Stomach (tissue), 9 donors: Measurements from ENCODE around the gene EGR2. TPM values are rescaled to one million over a fixed set of nuclear protein-coding genes. Genes with fewer than 3 reads are reported as not detected.

Experiments used
- DNase-seq, 2 donors: peaks; one replicate each; pipeline versions ENCODE4 v3.0.0 to v3.0.0-alpha.2; 2013 to 2019
- H3K27ac ChIP-seq, 5 donors: fragments of 200-600 bp in 4 of 5; sonication (generic) in 4 of 5; one replicate each; pipeline ENCODE4 v1.5.1; 2013 to 2019; ENCODE audit warnings: mild to moderate bottlenecking in 1 of 5, moderate library complexity in 1 of 5
- H3K27me3 ChIP-seq, 3 donors: fragments of 200-600 bp; sonication (generic); one replicate each; pipeline ENCODE4 v1.5.1; 2017 to 2019; ENCODE audit warnings: mixed run types in 1 of 3
- H3K36me3 ChIP-seq, 4 donors: fragments of 200-600 bp; sonication (generic); 1 replicate in 3 of 4; 2 replicates in 1 of 4; pipeline ENCODE4 v1.5.1; 2016 to 2019
- H3K4me1 ChIP-seq, 4 donors: fragments of 200-600 bp; sonication (generic); one replicate each; pipeline ENCODE4 v1.5.1; 2016 to 2019
- H3K4me3 ChIP-seq, 4 donors: fragments of 200-600 bp; sonication (generic) in 3 of 4; one replicate each; pipeline ENCODE4 v1.5.1; 2016 to 2019; ENCODE audit warnings: mild to moderate bottlenecking in 1 of 4
- H3K9me3 ChIP-seq, 4 donors: fragments of 200-600 bp; sonication (generic); one replicate each; pipeline ENCODE4 v1.5.1; 2016 to 2019
- CTCF ChIP-seq, 7 experiments: fragments of 450-650 bp in 4 of 7; fragments of 200-600 bp in 3 of 7; sonication (generic) in 3 of 7; IDR thresholded peaks; one replicate each; pipeline ENCODE4 v1.5.1; 2016 to 2019; ENCODE audit warnings: antibody characterized with exemption in 7 of 7, control low read depth in 2 of 7, mild to moderate bottlenecking in 1 of 7
- EP300 ChIP-seq: sonication (generic); formaldehyde crosslinking; IDR thresholded peaks from one replicate; pipeline ENCODE4 v1.6.1; 2017; ENCODE audit warnings: antibody characterized with exemption
- POLR2A ChIP-seq, 4 donors: fragments of 450-650 bp; IDR thresholded peaks; one replicate each; pipeline ENCODE4 v1.6.1; 2016; ENCODE audit warnings: antibody characterized with exemption in 4 of 4, control low read depth in 2 of 4, mild to moderate bottlenecking in 1 of 4, moderate library complexity in 1 of 4
- POLR2AphosphoS5 ChIP-seq, 3 donors: sonication (generic); formaldehyde crosslinking; IDR thresholded peaks; one replicate each; pipeline ENCODE4 v1.6.1; 2016; ENCODE audit warnings: antibody characterized with exemption in 3 of 3
- WGBS, 5 donors: extraction: QIAGEN DNeasy Blood & Tissue Kit in 3 of 5; methylation state at CpG; one replicate each; pipeline versions ENCODE4 v1.1.5 to v1.1.7; 2013 to 2018; 5-methylcytosine and 5-hydroxymethylcytosine counted together
- intact Hi-C: fragments of 100-400 bp; cut with DNase I; formaldehyde crosslinking; loops from one replicate; pipeline ENCODE4 v1.15.1; 2023; ENCODE audit warnings: low total_unique reads
- polyA plus RNA-seq, 3 donors: library from polyadenylated mRNA; stranded (reverse); fragments of 200-250 nt; gene quantifications; one replicate each; pipeline ENCODE4 v1.2.3, GENCODE V29; 2013
- total RNA-seq, 5 donors: library from RNA; depleted of rRNA; stranded (reverse); fragments of >200 nt; gene quantifications; one replicate each; pipeline versions ENCODE4 v1.1.0 to v1.2.3, GENCODE V29; 2014 to 2016
- donor health status: healthy with polysubstance abuse.
- donor health status: Bipolar disorder and iron deficiency.
- donor health status: healthy.

The EGR2 gene
- total and polyA plus RNA-seq, 8 donors, result 0.46 to 5.8 (median 1.2) TPM; not detected in 3

DNA sequence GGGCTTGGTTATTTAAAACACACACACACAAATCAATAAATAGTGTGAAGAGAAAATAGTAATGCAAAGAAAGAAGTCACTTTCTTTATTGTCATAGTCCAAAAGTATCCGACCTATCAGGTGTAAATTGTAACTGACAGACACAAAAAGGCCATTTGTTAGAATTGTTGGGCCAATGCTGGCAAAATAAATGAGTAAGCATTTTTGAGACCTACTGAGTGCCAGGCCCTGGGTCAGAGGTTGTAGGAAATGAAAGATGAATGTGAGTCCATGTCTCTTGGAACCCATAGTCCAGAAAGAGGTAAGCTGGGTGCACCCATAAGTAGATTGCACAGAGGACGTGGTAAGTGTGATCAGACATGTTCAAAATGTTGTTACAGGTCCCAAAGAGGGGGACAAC is 13.5 kb upstream of the EGR2 start:
- H3K9me3 ChIP-seq, result no peaks in the 10 kb centered on the region
- WGBS, 5 donors, result 61 to 80% (median 72%) methylated on average over 2 of the region's 2 CpGs
- TF ChIP-seq POLR2A (IDR thresholded peaks at IDR 0.05) (no peak), EP300 (no peak), POLR2AphosphoS5 (IDR thresholded peaks at IDR 0.05) (no peak), CTCF (IDR thresholded peaks at IDR 0.05) (no peak)
- H3K4me3 ChIP-seq, result no peak overlapping the region
- DNase-seq, result no peak
- intact Hi-C loops, result no loop called here
- no peak overlapping the region for H3K27ac ChIP-seq
- no peaks in the 10 kb centered on the region for H3K27me3 ChIP-seq
- H3K36me3 ChIP-seq, result no peaks in the 10 kb centered on the region
- H3K4me1 ChIP-seq, result no peaks in the 10 kb centered on the region

GRCh38 chr10:62826273-62826672 is 10.1 kb upstream of the EGR2 start:
- Histone ChIP-seq H3K4me1 (no peaks in the 10 kb centered on the region), H3K9me3 (no peaks in the 10 kb centered on the region), H3K27me3 (peaks cover 0 to 5% (median 0%) of the 10 kb centered on the region in 3 donors), H3K27ac (no peak overlapping the region), H3K4me3 (no peak overlapping the region), H3K36me3 (no peaks in the 10 kb centered on the region)
- TF ChIP-seq CTCF (IDR thresholded peaks at IDR 0.05), result no peak
- no peak for TF ChIP-seq EP300
- no peak for TF ChIP-seq POLR2AphosphoS5 (IDR thresholded peaks at IDR 0.05)
- TF ChIP-seq POLR2A (IDR thresholded peaks at IDR 0.05), result no peak
- 67 to 93% (median 86%) methylated on average over 1 of the region's 1 CpG for WGBS, 5 donors
- no peak for DNase-seq
- intact Hi-C loops, result no loop called here

DNA sequence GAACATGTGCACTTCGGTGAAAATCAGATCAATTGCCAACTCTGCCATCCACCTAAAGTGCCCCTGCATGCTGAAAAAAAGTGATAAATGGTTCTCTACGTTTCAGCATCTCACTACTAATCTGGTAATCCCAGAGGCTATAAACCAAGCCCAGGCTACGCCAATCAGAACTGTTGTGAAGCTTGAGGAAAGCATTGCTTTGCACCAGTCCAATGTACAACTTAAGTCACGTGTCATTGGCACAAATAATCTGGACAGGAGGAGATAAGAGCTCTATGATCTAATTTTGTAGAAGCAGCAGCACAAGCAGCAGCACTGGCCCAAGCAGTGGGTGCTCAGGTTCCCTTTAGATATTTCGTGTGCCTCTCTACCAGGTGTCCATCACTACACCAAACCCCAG is 4.4 kb upstream of the EGR2 start:
- WGBS, 5 donors, result 61 to 71% (median 64%) methylated on average over 5 of the region's 5 CpGs
- Histone ChIP-seq H3K36me3 (no peaks in the 10 kb centered on the region), H3K27me3 (peaks cover under 1 to 43% (median 24%) of the 10 kb centered on the region in 3 donors), H3K9me3 (no peaks in the 10 kb centered on the region), H3K4me3 (no peak overlapping the region), H3K27ac (no peak overlapping the region), H3K4me1 (peaks cover 16 to 29% (median 26%) of the 10 kb centered on the region in 4 donors)
- DNase-seq, result no peak
- no peak for TF ChIP-seq EP300
- intact Hi-C loops, result no loop called here

DNA sequence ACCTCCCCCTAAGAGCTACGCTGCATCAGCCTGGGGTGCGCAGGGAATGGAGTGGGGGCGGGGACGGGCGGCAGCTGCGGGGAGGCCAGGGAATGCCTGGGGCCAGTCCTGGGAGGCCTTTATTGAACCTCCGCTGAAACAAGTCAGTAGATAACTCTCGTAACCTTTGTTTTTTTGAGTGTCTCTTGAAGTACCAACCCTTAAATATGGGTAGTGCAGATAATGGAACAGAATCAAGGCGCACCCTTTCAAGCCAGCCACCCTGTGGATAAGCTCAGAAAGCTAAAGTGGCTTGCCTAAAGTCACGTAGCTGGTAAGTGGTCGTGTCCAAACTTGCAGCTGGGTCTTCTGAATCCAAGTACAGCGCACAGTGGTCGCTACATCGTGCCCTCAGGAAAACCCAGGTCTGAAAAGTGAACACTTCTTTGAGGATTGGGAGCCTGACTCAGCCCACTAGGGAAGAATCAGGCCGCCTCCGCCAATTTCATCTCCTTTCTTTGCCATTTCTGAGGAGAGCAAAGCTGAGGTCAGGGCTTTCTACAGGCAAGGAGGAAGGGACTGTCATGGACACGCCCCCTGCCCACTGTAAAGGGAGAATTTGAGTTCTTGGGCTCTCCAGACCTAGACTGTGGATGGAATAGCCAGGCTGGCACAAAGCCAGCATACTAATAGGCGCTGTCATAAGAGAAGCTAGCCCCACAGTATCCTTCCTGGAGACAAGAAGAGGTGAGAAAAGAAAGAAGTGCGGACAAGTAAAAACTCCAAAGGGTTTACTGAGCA is 3.2 kb upstream of the EGR2 start:
- H3K27me3 ChIP-seq, result peaks cover 8 to 56% (median 36%) of the 10 kb centered on the region in 3 donors
- peaks cover 29 to 41% (median 39%) of the 10 kb centered on the region in 4 donors for H3K4me1 ChIP-seq
- DNase-seq, result peak in 1 of 2 donors; percentile 35
- no peak overlapping the region for H3K27ac ChIP-seq
- TF ChIP-seq POLR2A (IDR thresholded peaks at IDR 0.05) (no peak), EP300 (no peak), CTCF (IDR thresholded peaks at IDR 0.05) (no peak), POLR2AphosphoS5 (IDR thresholded peaks at IDR 0.05) (no peak)
- WGBS, 5 donors, result 36 to 47% (median 42%) methylated on average over 19 of the region's 19 CpGs
- H3K36me3 ChIP-seq, result no peaks in the 10 kb centered on the region
- no peaks in the 10 kb centered on the region for H3K9me3 ChIP-seq
- H3K4me3 ChIP-seq, result peak overlapping the region in 2 of 4 donors; percentile 84 to 88
- intact Hi-C loops, result loop anchor here (10.0 kb wide), 1 partner anchor 225 kb away; no protein-coding TSS in a partner anchor
